Epithelial cell of esophagus (primary cell): Measurements from ENCODE around the gene STRIP2.
"Not testable (repeated sequence)": the region's sequence is repeated elsewhere in the genome, so short reads cannot be mapped to it uniquely, and the experiment has no call there.

ENCODE experiments used
- DNase-seq: peaks from one replicate; pipeline ENCODE4 v3.0.0; 2010; ENCODE audit warnings: low read depth
- H3K4me3 ChIP-seq: 2 replicates; pipeline ENCODE4 v1.5.1; 2011; ENCODE audit warnings: mild to moderate bottlenecking, low read length, control low read depth
- TF ChIP-seq, protein P1 (sequence below): IDR thresholded peaks from 2 replicates; pipeline ENCODE4 v1.5.1; 2011; ENCODE audit warnings: low read depth, mild to moderate bottlenecking, low read length, control low read depth, inconsistent platforms; ENCODE audit not compliant: insufficient read depth; ENCODE audit errors: missing control alignments

Gene STRIP2

DNA sequence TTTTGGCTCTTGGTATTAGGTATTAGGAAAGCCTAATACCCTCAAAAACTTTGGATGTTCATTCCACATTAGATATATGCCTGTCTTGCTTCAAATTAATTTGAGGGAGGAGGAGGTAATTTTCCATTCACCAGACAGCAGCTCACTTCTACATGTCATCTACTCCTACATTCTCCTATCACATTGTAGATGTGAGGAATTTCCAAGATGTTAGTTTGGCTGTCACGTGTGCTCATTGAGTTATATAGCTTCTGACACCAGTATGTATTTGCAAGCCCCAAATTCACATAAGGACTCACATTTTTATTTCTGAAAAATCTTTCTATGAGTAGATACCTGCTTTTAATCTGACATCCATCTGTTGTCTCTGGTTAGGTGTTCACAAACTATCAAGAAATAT lies 45.6 kb downstream of the STRIP2 start:
- no peak for DNase-seq
- H3K4me3 ChIP-seq = no peak overlapping the region
- TF ChIP-seq, protein P1, sequence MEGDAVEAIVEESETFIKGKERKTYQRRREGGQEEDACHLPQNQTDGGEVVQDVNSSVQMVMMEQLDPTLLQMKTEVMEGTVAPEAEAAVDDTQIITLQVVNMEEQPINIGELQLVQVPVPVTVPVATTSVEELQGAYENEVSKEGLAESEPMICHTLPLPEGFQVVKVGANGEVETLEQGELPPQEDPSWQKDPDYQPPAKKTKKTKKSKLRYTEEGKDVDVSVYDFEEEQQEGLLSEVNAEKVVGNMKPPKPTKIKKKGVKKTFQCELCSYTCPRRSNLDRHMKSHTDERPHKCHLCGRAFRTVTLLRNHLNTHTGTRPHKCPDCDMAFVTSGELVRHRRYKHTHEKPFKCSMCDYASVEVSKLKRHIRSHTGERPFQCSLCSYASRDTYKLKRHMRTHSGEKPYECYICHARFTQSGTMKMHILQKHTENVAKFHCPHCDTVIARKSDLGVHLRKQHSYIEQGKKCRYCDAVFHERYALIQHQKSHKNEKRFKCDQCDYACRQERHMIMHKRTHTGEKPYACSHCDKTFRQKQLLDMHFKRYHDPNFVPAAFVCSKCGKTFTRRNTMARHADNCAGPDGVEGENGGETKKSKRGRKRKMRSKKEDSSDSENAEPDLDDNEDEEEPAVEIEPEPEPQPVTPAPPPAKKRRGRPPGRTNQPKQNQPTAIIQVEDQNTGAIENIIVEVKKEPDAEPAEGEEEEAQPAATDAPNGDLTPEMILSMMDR = no peak

DNA sequence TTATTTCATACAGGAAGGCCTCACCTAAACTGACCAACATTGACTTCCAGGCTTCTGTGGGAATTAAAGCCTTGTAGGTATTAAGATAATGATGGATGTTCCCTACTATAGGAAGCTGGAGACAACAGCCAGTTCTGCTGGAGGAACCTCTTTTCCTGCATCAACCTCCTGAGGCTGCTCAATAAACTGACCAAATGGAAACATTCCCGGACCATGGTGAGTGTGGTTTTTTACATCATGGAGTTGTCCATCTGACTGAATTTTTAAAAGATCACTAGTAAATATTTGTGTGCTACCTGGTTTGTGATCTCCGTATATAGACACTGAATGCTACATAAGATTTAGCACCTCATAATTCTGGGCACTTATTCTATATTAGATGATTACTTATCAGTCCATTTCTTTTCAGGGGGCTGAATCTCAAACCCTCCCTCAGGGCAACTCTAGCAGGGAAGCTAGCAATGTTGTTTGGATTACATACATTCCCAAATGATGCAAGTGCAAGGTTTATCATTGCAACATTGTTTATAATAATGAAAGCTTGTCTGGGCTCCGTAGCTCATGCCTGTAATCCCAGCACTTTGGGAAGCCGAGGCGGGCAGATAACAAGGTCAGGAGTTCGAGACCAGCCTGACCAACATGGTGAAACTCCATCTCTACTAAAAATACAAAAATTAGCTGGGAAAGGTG lies 46.6 kb downstream of the STRIP2 start:
- no peak overlapping the region for H3K4me3 ChIP-seq
- no peak for DNase-seq
- TF ChIP-seq, protein P1 = no peak

DNA sequence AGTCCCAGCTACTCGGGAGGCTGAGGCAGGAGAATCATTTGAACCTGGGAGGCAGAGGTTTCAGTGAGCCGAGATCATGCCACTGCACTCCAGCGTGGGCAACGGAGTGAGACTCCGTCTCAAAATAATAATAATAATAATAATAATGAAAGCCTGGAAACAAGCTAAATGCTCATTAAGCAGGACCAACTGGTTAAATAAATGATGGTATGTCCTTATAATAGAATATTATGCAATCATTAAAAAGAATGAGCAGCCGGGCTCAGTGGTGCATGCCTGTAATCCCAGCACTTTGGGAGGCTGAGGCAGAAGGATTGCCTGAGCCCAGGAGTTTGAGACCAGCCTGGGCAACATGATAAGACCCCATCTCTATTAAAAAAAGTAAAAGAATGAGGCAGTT lies 47.1 kb downstream of the STRIP2 start:
- H3K4me3 ChIP-seq, DNase-seq: not testable (repeated sequence)

DNA sequence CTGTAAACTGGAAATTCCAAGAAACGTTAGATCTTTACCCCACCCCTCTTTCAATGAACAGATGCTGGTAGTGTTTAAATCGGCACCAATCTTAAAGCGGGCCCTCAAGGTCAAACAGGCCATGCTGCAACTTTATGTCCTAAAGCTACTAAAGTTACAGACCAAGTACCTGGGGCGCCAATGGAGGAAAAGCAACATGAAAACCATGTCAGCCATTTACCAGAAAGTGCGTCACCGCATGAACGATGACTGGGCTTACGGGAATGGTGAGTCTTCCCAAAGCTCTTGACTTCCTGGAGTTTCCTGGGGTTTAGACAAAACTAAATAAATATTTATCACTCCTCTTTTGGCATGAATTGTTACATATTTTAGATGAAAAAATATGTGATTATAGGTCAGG lies 48.5 kb downstream of the STRIP2 start:
- TF ChIP-seq, protein P1 = no peak
- no peak overlapping the region for H3K4me3 ChIP-seq
- DNase-seq = no peak

DNA sequence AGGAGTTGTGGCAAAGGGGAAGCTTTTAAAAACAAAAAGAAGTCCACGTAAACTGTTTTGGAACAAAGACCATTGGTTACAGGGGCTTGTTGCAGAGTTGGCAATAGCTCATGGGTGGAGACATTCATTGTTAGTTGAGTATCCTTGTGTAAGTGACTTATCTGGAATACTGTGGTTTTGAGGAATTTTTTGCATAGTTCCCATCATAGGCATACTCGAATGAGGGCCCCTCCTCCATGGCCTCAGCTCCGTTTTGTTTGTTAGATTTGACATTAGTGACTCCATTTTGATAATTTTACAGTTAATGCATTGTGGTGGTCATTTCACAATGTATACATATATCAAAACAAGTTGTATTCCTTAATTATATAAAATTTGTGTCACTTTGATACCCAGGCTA lies 55.3 kb downstream of the STRIP2 start:
- TF ChIP-seq, protein P1 = no peak
- no peak for DNase-seq

DNA sequence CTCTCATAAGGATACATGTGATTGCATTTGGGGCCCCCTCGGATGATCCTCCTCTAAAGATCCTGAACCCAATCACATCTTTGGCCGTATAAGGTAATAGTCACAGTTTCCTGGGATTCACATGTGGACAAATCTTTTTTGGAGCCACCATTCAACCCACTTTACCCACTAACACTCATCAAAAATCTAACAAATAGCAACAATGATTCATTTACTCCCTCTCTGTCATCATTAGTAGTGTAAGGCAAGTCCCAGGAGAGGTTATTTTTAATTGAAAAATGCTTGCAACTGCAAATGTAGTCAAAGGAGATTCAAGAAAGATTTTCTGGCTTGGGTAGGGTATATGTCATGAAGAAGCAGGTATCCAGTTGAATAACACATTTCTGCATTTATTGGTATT lies 58.2 kb downstream of the STRIP2 start:
- TF ChIP-seq, protein P1 = no peak
- H3K4me3 ChIP-seq = no peak overlapping the region
- DNase-seq = no peak

More for the DNA sequence above, 55.3 kb downstream of the STRIP2 start:
- no peak overlapping the region for H3K4me3 ChIP-seq

DNA sequence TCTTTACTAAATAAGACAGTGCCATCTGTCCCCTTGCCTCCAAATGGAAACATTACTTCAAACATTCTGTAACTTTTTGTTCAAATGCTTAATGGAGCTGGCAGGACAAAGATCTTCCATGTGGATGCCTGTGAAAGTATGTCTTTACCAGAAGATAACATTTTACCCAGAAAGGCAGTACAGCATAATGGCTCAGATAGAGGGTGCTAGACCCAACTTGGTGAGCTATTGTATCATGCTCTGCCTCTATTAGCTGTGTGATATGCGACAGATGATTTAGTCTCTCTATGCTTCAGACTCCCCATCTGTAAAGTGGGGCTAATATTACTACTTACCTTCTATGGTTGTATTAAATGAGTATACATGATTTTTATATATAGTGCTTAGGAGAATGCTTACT lies 59.3 kb downstream of the STRIP2 start:
- peak; percentile 17 for DNase-seq
- no peak overlapping the region for H3K4me3 ChIP-seq
- TF ChIP-seq, protein P1 = peak; percentile 30
